Mammary epithelial cell (primary cell): ENCODE results near the gene MYF5.

ENCODE experiments used
- EZH2 ChIP-seq: IDR thresholded peaks from 2 replicates; pipeline ENCODE4 v1.6.1; 2012; ENCODE audit warnings: low read length, inconsistent platforms, borderline replicate concordance
- TF ChIP-seq, protein P1 (sequence below), 2 donors: IDR thresholded peaks in 1 of 2; conservative IDR thresholded peaks in 1 of 2; 2 replicates each; pipeline ENCODE4 v1.5.1; 2011 to 2012; ENCODE audit warnings: inconsistent platforms in 2 of 2, low read length in 2 of 2, mild to moderate bottlenecking in 2 of 2, control low read depth in 1 of 2, low read depth in 1 of 2; ENCODE audit not compliant: insufficient read depth in 1 of 2; ENCODE audit errors: extremely low read depth in 1 of 2

GRCh38 chr12:80711866-80712265, 4.8 kb upstream of the MYF5 start:
- no peak for TF ChIP-seq EZH2
- TF ChIP-seq, protein P1, sequence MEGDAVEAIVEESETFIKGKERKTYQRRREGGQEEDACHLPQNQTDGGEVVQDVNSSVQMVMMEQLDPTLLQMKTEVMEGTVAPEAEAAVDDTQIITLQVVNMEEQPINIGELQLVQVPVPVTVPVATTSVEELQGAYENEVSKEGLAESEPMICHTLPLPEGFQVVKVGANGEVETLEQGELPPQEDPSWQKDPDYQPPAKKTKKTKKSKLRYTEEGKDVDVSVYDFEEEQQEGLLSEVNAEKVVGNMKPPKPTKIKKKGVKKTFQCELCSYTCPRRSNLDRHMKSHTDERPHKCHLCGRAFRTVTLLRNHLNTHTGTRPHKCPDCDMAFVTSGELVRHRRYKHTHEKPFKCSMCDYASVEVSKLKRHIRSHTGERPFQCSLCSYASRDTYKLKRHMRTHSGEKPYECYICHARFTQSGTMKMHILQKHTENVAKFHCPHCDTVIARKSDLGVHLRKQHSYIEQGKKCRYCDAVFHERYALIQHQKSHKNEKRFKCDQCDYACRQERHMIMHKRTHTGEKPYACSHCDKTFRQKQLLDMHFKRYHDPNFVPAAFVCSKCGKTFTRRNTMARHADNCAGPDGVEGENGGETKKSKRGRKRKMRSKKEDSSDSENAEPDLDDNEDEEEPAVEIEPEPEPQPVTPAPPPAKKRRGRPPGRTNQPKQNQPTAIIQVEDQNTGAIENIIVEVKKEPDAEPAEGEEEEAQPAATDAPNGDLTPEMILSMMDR (conservative IDR thresholded peaks at IDR 0.05 in 1 of 2, IDR thresholded peaks at IDR 0.05 in 1 of 2; ENCODE audit: extremely low read depth in 1 of 2, insufficient read depth in 1 of 2, low read depth in 1 of 2, low read length in 2 of 2): no peak
